ENCODE data around the gene MRPL54.

DNA sequence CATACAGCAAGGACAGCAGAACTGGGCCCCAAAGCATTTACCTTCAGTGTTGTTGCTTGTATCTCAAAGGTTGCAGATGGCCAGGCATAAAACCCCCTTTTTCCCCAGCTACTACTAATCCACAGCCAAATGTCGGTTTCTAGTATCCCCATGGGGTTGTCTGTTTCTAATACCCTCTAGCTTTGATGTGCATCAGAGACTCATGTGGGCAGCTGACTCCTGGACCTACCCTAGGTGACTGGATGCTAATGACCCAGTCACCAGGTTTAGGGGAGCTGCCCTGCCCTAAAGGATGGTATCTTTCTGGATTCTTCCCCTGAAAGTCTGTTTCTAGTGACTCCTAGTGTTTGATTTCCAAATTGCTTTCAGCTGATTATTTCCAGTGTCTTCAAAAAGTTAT, 30.4 kb upstream of the MRPL54 start:
- TF ChIP-seq POLR2A (IDR thresholded peaks at IDR 0.05; ENCODE audit: low read depth, low read length) = no peak
- TF ChIP-seq TAF1 (IDR thresholded peaks at IDR 0.05; ENCODE audit: borderline replicate concordance, low read depth, low read length) = no peak
- no peak for TF ChIP-seq POLR2AphosphoS5 (IDR thresholded peaks at IDR 0.05; ENCODE audit: low read depth, low read length)
